ENCODE data around the gene RMC1. TPM values are rescaled to one million over a fixed set of nuclear protein-coding genes. Genes with fewer than 3 reads are reported as not detected.

Gene RMC1
- total RNA-seq, 1 donor from 2014 or later = 25.0 TPM

GRCh38 chr18:23578891-23579653 is 75.8 kb downstream of the RMC1 start:
- no peak for TF ChIP-seq CTCF (conservative IDR thresholded peaks at IDR 0.05)
- H3K9me3 Mint-ChIP-seq = no peaks in the 10 kb centered on the region
- H3K27me3 Mint-ChIP-seq = no peaks in the 10 kb centered on the region
- DNase-seq (ENCODE audit: extremely low spot score, unreplicated experiment) = no peak
- peaks cover 29% of the 10 kb centered on the region for H3K36me3 Mint-ChIP-seq
- H3K4me1 Mint-ChIP-seq (ENCODE audit: unreplicated experiment) = peaks cover 55% of the 10 kb centered on the region
- H3K27ac Mint-ChIP-seq = peak overlapping the region; percentile 48
- H3K4me3 Mint-ChIP-seq = no peak overlapping the region

GRCh38 chr18:23580677-23581367 is 77.5 kb downstream of the RMC1 start:
- H3K27ac Mint-ChIP-seq = peak overlapping the region; percentile 47
- H3K4me3 Mint-ChIP-seq = no peak overlapping the region
- H3K4me1 Mint-ChIP-seq (ENCODE audit: unreplicated experiment) = peaks cover 51% of the 10 kb centered on the region
- no peaks in the 10 kb centered on the region for H3K9me3 Mint-ChIP-seq
- H3K36me3 Mint-ChIP-seq = peaks cover 23% of the 10 kb centered on the region
- TF ChIP-seq CTCF (conservative IDR thresholded peaks at IDR 0.05) = no peak
- DNase-seq (ENCODE audit: extremely low spot score, unreplicated experiment) = no peak
- H3K27me3 Mint-ChIP-seq = no peaks in the 10 kb centered on the region

Other genes starting within 250 kb of the RMC1 start
- 46.7 and 86.3 TPM in 2 replicates for gene RIOK3, start 50.2 kb upstream of the RMC1 start, total RNA-seq (ENCODE audit: low replicate concordance)
- gene NPC1, start 83.0 kb downstream of the RMC1 start, total RNA-seq (ENCODE audit: low replicate concordance) = 43.3 and 49.8 TPM in 2 replicates
- 2.4 and 3.5 TPM in 2 replicates for gene ANKRD29, start 159.4 kb downstream of the RMC1 start, total RNA-seq (ENCODE audit: low replicate concordance)
- 9.4 and 15.3 TPM in 2 replicates for gene LAMA3, start 185.9 kb downstream of the RMC1 start, total RNA-seq (ENCODE audit: low replicate concordance)

Measured in type B pancreatic cell (in vitro differentiated cells).